HEK293T (cell line): Measurements from ENCODE around the gene LYL1.

Experiments
- CTCF ChIA-PET: fragments of 350-600 bp; formaldehyde crosslinking; extraction: SDS; loops from one replicate; lab custom pipeline; 2021; ENCODE audit warnings: antibody characterized with exemption, inconsistent platforms; lab: Yijun Ruan, JAX
- POLR2A ChIA-PET: fragments of 350-600 bp; formaldehyde crosslinking; extraction: SDS; loops from one replicate; lab custom pipeline; 2020; ENCODE audit warnings: antibody characterized with exemption, inconsistent platforms; lab: Yijun Ruan, JAX
- DNase-seq: peaks from one replicate; pipeline ENCODE4 v3.0.0; 2012; ENCODE audit warnings: mixed read lengths; ENCODE audit errors: extremely low spot score
- ARNT ChIP-seq: fragments of 450-650 bp; IDR thresholded peaks from 2 replicates; pipeline ENCODE4 v1.6.1; 2017; ENCODE audit warnings: mild to moderate bottlenecking
- BHLHE40 ChIP-seq: fragments of 450-650 bp; IDR thresholded peaks from 2 replicates; pipeline ENCODE4 v1.6.1; 2016; ENCODE audit warnings: mild to moderate bottlenecking, moderate library complexity, borderline replicate concordance
- CTBP1 ChIP-seq: fragments of 450-650 bp; IDR thresholded peaks from 2 replicates; pipeline ENCODE4 v1.6.1; 2016; ENCODE audit warnings: borderline replicate concordance
- ELF4 ChIP-seq: fragments of 450-650 bp; IDR thresholded peaks from 2 replicates; pipeline ENCODE4 v1.6.1; 2017; ENCODE audit warnings: antibody characterized with exemption
- FOXA1 ChIP-seq: fragments of 450-650 bp; IDR thresholded peaks from 2 replicates; pipeline ENCODE4 v1.6.1; 2016; ENCODE audit warnings: mild to moderate bottlenecking
- FOXK2 ChIP-seq: fragments of 450-650 bp; IDR thresholded peaks from 2 replicates; pipeline ENCODE4 v1.6.1; 2016; ENCODE audit warnings: mild to moderate bottlenecking
- FOXM1 ChIP-seq: fragments of 450-650 bp; IDR thresholded peaks from 2 replicates; pipeline ENCODE4 v1.6.1; 2017; ENCODE audit warnings: mild to moderate bottlenecking, borderline replicate concordance
- HDGF ChIP-seq: fragments of 450-650 bp; IDR thresholded peaks from 2 replicates; pipeline ENCODE4 v1.6.1; 2017; ENCODE audit warnings: antibody characterized with exemption, borderline replicate concordance
- L3MBTL2 ChIP-seq: fragments of 450-650 bp; conservative IDR thresholded peaks from 2 replicates; pipeline ENCODE4 v1.6.1; 2016; ENCODE audit warnings: mild to moderate bottlenecking
- LEF1 ChIP-seq: fragments of 450-650 bp; IDR thresholded peaks from 2 replicates; pipeline ENCODE4 v1.6.1; 2017; ENCODE audit warnings: mild to moderate bottlenecking, borderline replicate concordance
- NFRKB ChIP-seq: fragments of 450-650 bp; IDR thresholded peaks from 2 replicates; pipeline ENCODE4 v1.6.1; 2016; ENCODE audit warnings: mild to moderate bottlenecking, moderate library complexity
- SP1 ChIP-seq: fragments of 450-650 bp; IDR thresholded peaks from 2 replicates; pipeline ENCODE4 v1.6.1; 2017
- SUZ12 ChIP-seq: fragments of 450-650 bp; IDR thresholded peaks from 2 replicates; pipeline ENCODE4 v1.6.1; 2016; ENCODE audit warnings: mild to moderate bottlenecking
- TARDBP ChIP-seq: fragments of 450-650 bp; IDR thresholded peaks from 2 replicates; pipeline ENCODE4 v1.6.1; 2016
- ZNF384 ChIP-seq: fragments of 450-650 bp; IDR thresholded peaks from 2 replicates; pipeline ENCODE4 v1.6.1; 2016
- TF ChIP-seq, protein P1 (sequence below): fragments of 450-650 bp; IDR thresholded peaks from 2 replicates; pipeline ENCODE4 v1.6.1; 2016

The LYL1 gene

DNA sequence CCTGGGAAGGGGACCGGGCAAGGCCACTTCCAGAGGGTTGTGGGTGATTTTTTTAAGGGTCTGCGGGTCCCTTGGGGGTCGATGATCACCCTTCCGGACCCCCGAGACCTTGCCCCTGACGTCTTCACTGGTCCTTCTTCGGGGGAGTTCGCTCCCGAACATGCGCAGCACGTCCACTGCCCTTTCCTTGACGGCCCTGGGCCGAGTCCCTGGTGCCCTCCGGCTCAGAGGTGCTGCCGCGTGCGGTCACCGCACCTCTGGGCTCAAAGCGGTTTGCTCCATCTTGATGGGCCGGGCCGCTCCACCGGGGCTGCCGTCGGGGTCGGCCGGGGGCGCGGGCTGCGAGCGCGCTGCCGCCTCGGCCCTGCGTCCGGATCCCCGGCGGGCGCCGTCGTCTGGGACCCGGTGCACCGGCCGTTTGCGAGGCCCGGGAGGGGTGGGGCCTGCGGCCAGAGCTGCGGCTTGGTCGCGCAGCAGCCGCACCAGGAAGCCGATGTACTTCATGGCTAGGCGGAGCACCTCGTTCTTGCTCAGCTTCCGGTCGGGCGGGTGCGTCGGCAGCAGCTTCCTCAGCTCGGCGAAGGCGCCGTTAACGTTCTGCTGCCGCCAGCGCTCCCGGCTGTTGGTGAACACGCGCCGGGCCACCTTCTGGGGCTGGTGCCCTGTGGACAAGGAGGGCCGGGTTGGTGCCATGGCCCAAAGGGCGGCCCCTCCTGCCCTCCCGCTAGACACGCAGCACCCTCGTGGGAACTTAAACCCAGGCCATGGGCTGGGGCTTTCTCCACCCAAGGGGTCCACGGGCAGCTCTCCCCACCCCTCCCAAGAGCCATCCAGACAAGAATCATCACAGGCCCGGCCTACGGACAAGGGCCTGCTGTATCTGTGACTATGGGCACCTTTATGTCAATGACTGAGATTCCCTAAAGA, 3.3 kb downstream of the LYL1 start:
- ChIA-PET CTCF (no interaction called here), POLR2A (no interaction called here)
- no peak for TF ChIP-seq HDGF
- no peak for TF ChIP-seq NFRKB
- TF ChIP-seq, protein P1, sequence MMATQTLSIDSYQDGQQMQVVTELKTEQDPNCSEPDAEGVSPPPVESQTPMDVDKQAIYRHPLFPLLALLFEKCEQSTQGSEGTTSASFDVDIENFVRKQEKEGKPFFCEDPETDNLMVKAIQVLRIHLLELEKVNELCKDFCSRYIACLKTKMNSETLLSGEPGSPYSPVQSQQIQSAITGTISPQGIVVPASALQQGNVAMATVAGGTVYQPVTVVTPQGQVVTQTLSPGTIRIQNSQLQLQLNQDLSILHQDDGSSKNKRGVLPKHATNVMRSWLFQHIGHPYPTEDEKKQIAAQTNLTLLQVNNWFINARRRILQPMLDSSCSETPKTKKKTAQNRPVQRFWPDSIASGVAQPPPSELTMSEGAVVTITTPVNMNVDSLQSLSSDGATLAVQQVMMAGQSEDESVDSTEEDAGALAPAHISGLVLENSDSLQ = no peak
- TF ChIP-seq L3MBTL2 = no peak
- no peak for TF ChIP-seq FOXA1
- TF ChIP-seq SP1 = no peak
- TF ChIP-seq ARNT = no peak
- no peak for TF ChIP-seq ZNF384
- TF ChIP-seq FOXM1 = no peak
- no peak for TF ChIP-seq SUZ12
- TF ChIP-seq TARDBP = no peak
- TF ChIP-seq CTBP1 = no peak
- no peak for TF ChIP-seq LEF1
- no peak for DNase-seq

DNA sequence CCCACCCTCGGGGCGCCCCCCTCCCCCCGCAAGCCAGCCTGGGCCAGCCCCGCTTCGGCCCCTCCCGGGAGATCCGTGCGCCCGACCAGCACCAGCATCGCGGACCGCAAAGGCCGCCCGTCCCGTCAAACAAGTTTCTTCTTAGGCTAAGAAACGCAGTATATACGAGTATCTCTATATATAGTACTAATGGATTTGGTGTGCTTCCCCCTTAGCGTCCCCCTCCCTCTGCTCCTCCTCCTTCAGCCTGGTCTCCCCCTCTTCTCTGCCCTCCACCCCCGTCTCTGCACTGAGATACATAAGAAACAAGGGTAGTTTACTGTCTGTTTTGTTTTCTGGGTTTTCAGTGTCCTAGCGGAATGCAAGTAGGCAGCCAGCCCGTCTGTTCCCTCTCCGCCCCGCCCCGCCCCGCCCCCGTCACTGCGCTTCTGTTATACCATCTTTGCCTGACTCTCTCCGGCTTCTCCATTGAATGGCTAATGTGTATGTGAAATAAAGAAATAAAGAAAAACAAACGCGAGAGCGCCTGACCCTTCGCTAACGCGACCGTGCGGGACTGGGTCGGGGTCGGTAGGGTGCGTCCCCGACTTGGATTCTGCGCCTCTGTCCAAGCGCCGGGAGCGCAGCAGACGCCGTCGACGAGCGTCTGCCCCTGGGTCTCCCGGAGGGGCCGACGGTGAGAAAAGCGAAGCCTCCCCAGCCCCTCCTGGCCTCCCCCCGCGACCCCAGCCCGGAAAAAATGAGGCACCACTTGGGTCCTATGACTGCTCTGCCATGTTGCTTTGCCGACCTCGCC, 4.2 kb downstream of the LYL1 start:
- no peak for TF ChIP-seq FOXK2
- TF ChIP-seq NFRKB = no peak
- TF ChIP-seq BHLHE40 = no peak
- no peak for TF ChIP-seq FOXM1
- TF ChIP-seq FOXA1 = no peak
- TF ChIP-seq LEF1 = no peak
- TF ChIP-seq SUZ12 = no peak
- no peak for TF ChIP-seq ZNF384
- no peak for TF ChIP-seq ARNT
- TF ChIP-seq TARDBP = no peak
- no peak for TF ChIP-seq CTBP1
- TF ChIP-seq, protein P1 = no peak
- no peak for TF ChIP-seq ELF4
- TF ChIP-seq L3MBTL2 = no peak
- TF ChIP-seq HDGF = no peak
- no peak for TF ChIP-seq SP1
- no peak for DNase-seq
- ChIA-PET CTCF (no interaction called here), POLR2A (no interaction called here)

DNA sequence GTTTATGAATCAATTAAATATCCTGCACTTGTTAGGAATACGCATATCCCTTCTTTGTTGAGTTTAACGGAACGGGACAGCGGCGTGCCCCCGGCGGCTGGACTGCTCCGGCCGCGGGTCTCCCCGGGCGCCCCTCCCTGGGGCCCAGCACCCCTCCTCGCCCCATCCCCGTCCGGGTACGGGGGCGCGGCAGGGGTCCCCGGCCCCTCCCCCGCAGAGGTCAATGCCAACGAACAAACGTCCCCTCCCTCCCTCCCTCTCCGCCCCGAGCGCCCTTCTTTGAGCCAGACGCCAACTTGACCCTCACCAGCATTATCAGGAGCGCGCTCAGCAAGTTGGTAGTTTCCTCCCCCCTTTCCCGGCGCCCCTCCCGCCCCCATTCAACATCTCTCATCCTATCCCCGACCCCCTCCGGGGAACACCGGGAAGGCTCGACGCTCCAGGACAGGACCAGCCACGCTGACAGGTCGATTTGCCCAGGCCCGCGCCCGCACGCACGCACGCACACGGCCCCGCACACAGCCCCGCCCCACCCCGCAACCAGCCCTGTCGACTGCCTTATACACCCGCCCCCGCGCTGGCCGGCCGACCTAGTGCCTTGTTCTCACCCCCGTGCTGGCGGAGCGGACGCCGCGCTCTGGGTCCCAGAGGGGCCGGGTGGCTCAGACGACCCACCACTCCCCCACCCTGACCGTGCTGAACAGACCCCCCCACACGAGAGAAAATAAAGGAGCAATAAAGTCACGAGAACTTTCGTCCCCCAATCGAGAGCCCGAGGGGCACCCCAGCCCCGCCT, 5.0 kb downstream of the LYL1 start:
- CTCF ChIA-PET = no interaction called here
- no peak for TF ChIP-seq SUZ12
- no peak for TF ChIP-seq TARDBP
- TF ChIP-seq LEF1 = no peak
- no peak for TF ChIP-seq CTBP1
- POLR2A ChIA-PET = no interaction called here
- DNase-seq = no peak

DNA sequence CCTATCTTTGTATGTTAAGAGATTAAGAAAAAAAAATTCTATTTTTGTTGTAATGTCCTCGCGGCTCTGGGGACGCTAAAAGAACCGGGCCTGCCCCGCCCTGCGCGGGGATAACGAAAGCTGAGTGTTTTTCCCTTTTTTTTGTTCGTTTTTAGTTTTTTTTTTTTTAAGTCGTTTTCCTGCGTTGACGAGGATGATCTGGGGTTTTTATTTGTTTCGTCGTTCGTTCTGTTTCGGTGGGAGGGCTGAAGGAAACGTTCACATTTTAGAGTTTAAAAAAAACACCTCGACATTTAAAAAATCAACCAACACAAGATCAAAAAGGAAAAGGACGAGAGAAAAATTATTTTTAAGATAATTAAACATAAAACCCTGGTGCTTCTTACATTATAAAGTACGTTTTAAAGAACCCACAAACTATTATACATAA, 5.6 kb downstream of the LYL1 start:
- ChIA-PET POLR2A (no interaction called here), CTCF (interaction anchor here (0.9 kb wide), 1 partner anchor 120 kb away, joined by 3 read pairs; no protein-coding TSS in a partner anchor)
- no peak for TF ChIP-seq LEF1
- TF ChIP-seq CTBP1 = no peak
- no peak for DNase-seq

DNA sequence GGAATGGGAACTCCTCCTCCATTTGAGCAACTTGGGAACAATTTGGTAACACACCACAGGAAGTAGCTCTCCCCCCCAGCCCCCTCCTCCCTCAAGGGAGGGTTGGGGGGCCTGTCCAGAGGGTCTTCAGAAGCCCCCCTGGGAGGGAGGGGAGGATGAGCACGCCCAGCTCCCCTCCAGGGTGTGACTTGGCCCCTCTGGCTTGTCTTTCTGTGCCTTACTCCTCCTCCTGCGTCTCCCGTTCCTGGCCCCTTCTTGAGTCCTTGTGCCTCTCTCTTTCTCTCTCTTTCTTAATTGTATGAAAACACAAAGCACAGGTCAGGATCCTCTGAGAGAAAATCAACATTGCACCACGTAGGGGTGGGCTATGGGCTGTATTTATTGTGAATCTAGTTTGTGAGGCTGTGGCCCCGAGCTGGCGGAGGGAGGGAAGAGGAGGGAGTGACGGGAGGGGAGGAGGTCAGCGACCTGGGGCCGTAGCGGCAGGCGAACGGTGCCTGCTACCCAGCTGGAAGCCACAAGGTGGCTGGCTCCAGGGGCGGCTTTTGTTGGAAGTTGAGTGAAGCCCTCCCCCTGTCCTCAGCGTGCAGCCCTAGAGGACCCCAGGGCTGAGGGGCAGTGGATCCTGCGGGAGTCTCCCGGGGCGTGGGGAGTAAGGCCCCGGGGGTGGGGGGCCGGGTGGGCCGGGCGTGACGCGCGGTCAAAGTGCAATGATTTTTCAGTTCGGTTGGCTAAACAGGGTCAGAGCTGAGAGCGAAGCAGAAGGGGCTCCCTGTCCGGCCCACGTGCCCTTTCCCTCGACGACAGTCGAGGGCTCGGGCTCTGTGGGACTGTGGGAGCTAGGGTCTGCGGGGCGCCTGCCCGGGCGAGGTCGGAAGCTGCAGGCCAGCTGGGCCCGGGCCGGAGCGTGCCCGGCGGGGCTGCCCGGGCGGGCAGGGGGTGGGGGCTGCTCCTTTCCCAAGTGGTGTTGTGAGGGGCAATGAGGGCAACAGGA, 6.4 kb downstream of the LYL1 start:
- no peak for TF ChIP-seq L3MBTL2
- TF ChIP-seq FOXM1 = no peak
- TF ChIP-seq NFRKB = no peak
- peak; percentile 49 for DNase-seq
- ChIA-PET CTCF (interaction anchor here (0.6 to 3.8 kb wide), 5 partner anchors 13 to 131 kb away, joined by 3 to 27 read pairs (median 7); no protein-coding TSS in a partner anchor), POLR2A (interaction anchor here (1.0 to 2.0 kb wide), 2 partner anchors 9 to 57 kb away, joined by 3 to 9 read pairs; no protein-coding TSS in a partner anchor)
